Measurements from ENCODE around the gene COG5. TPM values are rescaled to one million over a fixed set of nuclear protein-coding genes. Genes with fewer than 3 reads are reported as not detected.

The COG5 gene
- total RNA-seq, 1 experiment from 2014 or later, result 29.1 TPM

GRCh38 chr7:107304063-107304462 lies 259.7 kb downstream of the COG5 start:
- H3K27me3 ChIP-seq (ENCODE audit: control insufficient read depth, insufficient read depth, low read length), result no peaks in the 10 kb centered on the region
- TF ChIP-seq POLR2AphosphoS5 (IDR thresholded peaks at IDR 0.05; ENCODE audit: low read depth, low read length) (no peak), CTCF (IDR thresholded peaks at IDR 0.05) (no peak), REST (IDR thresholded peaks at IDR 0.05; ENCODE audit: insufficient read depth in 1 of 2, low read depth in 2 of 2, low read length in 1 of 2) (no peak), SIN3A (IDR thresholded peaks at IDR 0.05; ENCODE audit: borderline replicate concordance, insufficient read depth, low read depth, low read length) (no peak), TCF7L2 (IDR thresholded peaks at IDR 0.05; ENCODE audit: low read depth, low read length) (no peak)
- POLR2A ChIA-PET, result no interaction called here
- in situ Hi-C loops (cut with HindIII; ENCODE audit: low pct_unique_long_range_greater_than_20kb, low sequenced_read_pairs) (no loop called here), intact Hi-C loops (cut with micrococcal nuclease; ENCODE audit: unreplicated experiment) (no loop called here)
- H3K36me3 ChIP-seq (ENCODE audit: control insufficient read depth, insufficient read depth, low read length), result no peaks in the 10 kb centered on the region
- no peak overlapping the region for H3K4me3 ChIP-seq (ENCODE audit: low read depth in 2 of 2, low read length in 2 of 2)
- ATAC-seq, result no peak
- no peaks in the 10 kb centered on the region for H3K9me3 ChIP-seq (ENCODE audit: control insufficient read depth, insufficient read depth, low read depth, low read length)
- CTCF ChIA-PET, result no interaction called here
- no peak overlapping the region for H3K27ac ChIP-seq (ENCODE audit: low read length)
- no TSS peak for BruUV-seq (replicated peaks)
- no peak for DNase-seq (ENCODE audit: low read depth, low spot score)
- no peaks in the 10 kb centered on the region for H3K4me1 ChIP-seq (ENCODE audit: control insufficient read depth, insufficient read depth, low read length)

GRCh38 chr7:107302250-107302847 lies 261.4 kb downstream of the COG5 start:
- BruUV-seq (replicated peaks), result no TSS peak
- TF ChIP-seq TCF7L2 (IDR thresholded peaks at IDR 0.05; ENCODE audit: low read depth, low read length) (no peak), POLR2AphosphoS5 (IDR thresholded peaks at IDR 0.05; ENCODE audit: low read depth, low read length) (no peak)
- ATAC-seq (no peak), DNase-seq (ENCODE audit: low read depth, low spot score) (no peak)
- CTCF ChIA-PET, result no interaction called here
- H3K36me3 ChIP-seq (ENCODE audit: control insufficient read depth, insufficient read depth, low read length), result no peaks in the 10 kb centered on the region
- intact Hi-C loops (cut with micrococcal nuclease; ENCODE audit: unreplicated experiment), result no loop called here
- no peaks in the 10 kb centered on the region for H3K9me3 ChIP-seq (ENCODE audit: control insufficient read depth, insufficient read depth, low read depth, low read length)
- H3K4me3 ChIP-seq (ENCODE audit: low read depth in 2 of 2, low read length in 2 of 2), result no peak overlapping the region
- in situ Hi-C loops (cut with HindIII; ENCODE audit: low pct_unique_long_range_greater_than_20kb, low sequenced_read_pairs), result no loop called here
- no peaks in the 10 kb centered on the region for H3K27me3 ChIP-seq (ENCODE audit: control insufficient read depth, insufficient read depth, low read length)
- no peak overlapping the region for H3K27ac ChIP-seq (ENCODE audit: low read length)
- no peaks in the 10 kb centered on the region for H3K4me1 ChIP-seq (ENCODE audit: control insufficient read depth, insufficient read depth, low read length)
- POLR2A ChIA-PET, result no interaction called here

DNA sequence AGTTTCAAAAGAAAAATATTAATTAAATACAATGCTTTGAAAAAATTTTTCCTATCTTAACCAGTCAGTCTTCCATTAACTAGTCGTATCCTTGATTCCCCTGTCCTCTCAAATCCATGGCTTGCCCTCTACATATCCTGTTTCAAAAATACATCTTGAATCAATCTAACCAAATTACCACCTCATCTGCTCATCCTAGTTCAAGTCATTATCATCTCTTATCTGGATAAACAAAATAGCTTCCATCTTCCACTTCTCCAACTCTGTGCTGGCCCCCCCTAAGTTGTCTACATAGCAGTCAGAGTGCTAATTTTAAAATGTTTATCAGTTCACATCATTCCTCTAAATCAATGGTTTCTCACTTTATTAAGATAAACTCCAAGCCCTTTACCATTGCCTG lies 269.5 kb downstream of the COG5 start:
- in situ Hi-C loops (cut with HindIII; ENCODE audit: low pct_unique_long_range_greater_than_20kb, low sequenced_read_pairs), result no loop called here
- Histone ChIP-seq H3K27me3 (ENCODE audit: control insufficient read depth, insufficient read depth, low read length) (no peaks in the 10 kb centered on the region), H3K36me3 (ENCODE audit: control insufficient read depth, insufficient read depth, low read length) (no peaks in the 10 kb centered on the region), H3K4me1 (ENCODE audit: control insufficient read depth, insufficient read depth, low read length) (no peaks in the 10 kb centered on the region), H3K27ac (ENCODE audit: low read length) (no peak overlapping the region), H3K9me3 (ENCODE audit: control insufficient read depth, insufficient read depth, low read depth, low read length) (no peaks in the 10 kb centered on the region), H3K4me3 (ENCODE audit: low read depth in 2 of 2, low read length in 2 of 2) (no peak overlapping the region)
- CTCF ChIA-PET, result no interaction called here
- BruUV-seq (replicated peaks), result no TSS peak
- TF ChIP-seq REST (IDR thresholded peaks at IDR 0.05; ENCODE audit: insufficient read depth in 1 of 2, low read depth in 2 of 2, low read length in 1 of 2) (no peak), POLR2AphosphoS5 (IDR thresholded peaks at IDR 0.05; ENCODE audit: low read depth, low read length) (no peak), TCF7L2 (IDR thresholded peaks at IDR 0.05; ENCODE audit: low read depth, low read length) (no peak), CTCF (IDR thresholded peaks at IDR 0.05) (no peak), SIN3A (IDR thresholded peaks at IDR 0.05; ENCODE audit: borderline replicate concordance, insufficient read depth, low read depth, low read length) (no peak)
- ATAC-seq (no peak), DNase-seq (ENCODE audit: low read depth, low spot score) (no peak)
- intact Hi-C loops (cut with micrococcal nuclease; ENCODE audit: unreplicated experiment), result no loop called here
- POLR2A ChIA-PET, result no interaction called here
